ENCODE measurements around the gene GRK2.

DNA sequence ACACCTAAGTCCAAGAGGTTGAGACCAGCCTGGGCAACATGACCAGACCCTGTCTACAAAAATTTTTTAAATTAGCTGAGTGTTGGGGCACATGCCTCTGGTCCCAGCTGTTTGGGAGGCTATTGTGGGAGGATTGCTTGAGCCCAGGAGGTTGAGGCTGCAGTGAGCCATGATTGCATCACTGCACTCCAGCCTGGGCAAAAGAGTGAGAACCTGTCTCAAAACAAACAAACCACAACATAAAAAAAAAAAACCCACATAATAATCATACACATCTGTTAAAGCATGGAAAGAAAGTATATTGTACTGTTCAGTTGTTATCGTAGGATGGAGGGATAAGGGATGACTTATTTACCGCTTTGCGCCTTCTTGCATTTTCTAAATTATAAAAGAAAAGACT is 35.9 kb upstream of the GRK2 start:
- TF ChIP-seq, protein P1, sequence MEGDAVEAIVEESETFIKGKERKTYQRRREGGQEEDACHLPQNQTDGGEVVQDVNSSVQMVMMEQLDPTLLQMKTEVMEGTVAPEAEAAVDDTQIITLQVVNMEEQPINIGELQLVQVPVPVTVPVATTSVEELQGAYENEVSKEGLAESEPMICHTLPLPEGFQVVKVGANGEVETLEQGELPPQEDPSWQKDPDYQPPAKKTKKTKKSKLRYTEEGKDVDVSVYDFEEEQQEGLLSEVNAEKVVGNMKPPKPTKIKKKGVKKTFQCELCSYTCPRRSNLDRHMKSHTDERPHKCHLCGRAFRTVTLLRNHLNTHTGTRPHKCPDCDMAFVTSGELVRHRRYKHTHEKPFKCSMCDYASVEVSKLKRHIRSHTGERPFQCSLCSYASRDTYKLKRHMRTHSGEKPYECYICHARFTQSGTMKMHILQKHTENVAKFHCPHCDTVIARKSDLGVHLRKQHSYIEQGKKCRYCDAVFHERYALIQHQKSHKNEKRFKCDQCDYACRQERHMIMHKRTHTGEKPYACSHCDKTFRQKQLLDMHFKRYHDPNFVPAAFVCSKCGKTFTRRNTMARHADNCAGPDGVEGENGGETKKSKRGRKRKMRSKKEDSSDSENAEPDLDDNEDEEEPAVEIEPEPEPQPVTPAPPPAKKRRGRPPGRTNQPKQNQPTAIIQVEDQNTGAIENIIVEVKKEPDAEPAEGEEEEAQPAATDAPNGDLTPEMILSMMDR (IDR thresholded peaks at IDR 0.05): no peak
- no peak for TF ChIP-seq EZH2phosphoT487 (IDR thresholded peaks at IDR 0.05)
- no peak for TF ChIP-seq EZH2 (IDR thresholded peaks at IDR 0.05)

Data from neural progenitor cell (in vitro differentiated cells).